ENCODE data around the gene ITPA. TPM values are rescaled to one million over a fixed set of nuclear protein-coding genes. Genes with fewer than 3 reads are reported as not detected.

ITPA gene
- total RNA-seq (10 to 100 TPM; 19.2 to 55.3 (median 37.3) TPM), polyA plus RNA-seq (10 to 100 TPM; 15.8 to 29.7 TPM)
- long read RNA-seq, donor 1, transcript ITPA-201 (8 exons, 1,185 nt): major isoform, 49 of 59 reads
- long read RNA-seq, donor 1, partial matches to known transcripts: 1 of 59 reads
- long read RNA-seq, donor 1, other reads (novel, unspliced or antisense): 4 of 59 reads
- long read RNA-seq, donor 2, transcript ITPA-201 (8 exons, 1,185 nt): major isoform, 21 of 29 reads
- long read RNA-seq, donor 2, transcript ITPA-207 (2 exons, 670 nt): minor isoform, 7 of 29 reads
- long read RNA-seq, donor 2, partial matches to known transcripts: 0 of 29 reads
- long read RNA-seq, donor 2, other reads (novel, unspliced or antisense): 0 of 29 reads
- long read RNA-seq, donor 3, transcript ITPA-201 (8 exons, 1,185 nt): major isoform, 27 of 41 reads
- long read RNA-seq, donor 3, partial matches to known transcripts: 6 of 41 reads
- long read RNA-seq, donor 3, other reads (novel, unspliced or antisense): 7 of 41 reads

DNA sequence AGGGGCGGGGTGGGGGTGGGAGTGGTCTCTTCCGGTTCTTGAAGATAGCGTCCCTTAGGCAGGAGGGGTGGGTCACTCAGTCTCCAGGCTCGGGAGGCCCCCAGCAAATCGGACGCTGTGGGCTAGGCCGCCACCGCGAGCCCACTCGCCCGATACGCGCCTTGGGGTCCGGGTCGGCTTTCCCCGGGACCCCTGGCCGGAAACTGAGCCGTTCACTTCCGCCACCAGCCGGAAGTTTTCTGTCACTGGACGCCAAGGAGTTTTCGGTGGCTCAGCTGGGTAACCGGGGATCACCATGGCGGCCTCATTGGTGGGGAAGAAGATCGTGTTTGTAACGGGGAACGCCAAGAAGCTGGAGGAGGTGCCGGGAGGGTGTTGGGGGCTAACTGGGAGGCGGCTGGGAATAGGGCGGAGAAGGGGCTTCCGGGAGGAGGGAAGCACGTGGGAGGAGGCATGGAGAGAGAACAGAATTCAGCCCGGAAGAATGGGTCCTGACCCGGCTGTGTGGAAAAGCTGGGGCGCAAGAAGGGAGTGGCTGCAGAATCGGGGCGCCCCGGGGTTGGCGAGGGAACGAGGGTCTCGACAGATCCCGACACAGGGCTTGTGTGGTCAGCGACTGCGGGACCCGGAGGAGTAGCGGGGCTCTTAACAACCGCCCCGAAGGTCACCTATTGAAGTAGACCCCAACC is at the start of gene ITPA:
Gene ITPA, plus strand, starts transcription at position 242 of the 689 bp plus-strand sequence. Its CDS starts 54 bp downstream, at position 296.
- Histone ChIP-seq H3K36me3 (no peaks in the 10 kb centered on the region), H3K27me3 (no peaks in the 10 kb centered on the region), H3K9me3 (no peaks in the 10 kb centered on the region), H3K27ac (peak within 1 kb of the TSS; percentile 68 to 71), H3K4me1 (ENCODE audit: insufficient read depth) (peaks cover 7% of the 10 kb centered on the region), H3K4me3 (peak within 1 kb of the TSS; percentile 69)
- no peak for TF ChIP-seq POLR2A (IDR thresholded peaks at IDR 0.05)
- TF ChIP-seq, protein P1, sequence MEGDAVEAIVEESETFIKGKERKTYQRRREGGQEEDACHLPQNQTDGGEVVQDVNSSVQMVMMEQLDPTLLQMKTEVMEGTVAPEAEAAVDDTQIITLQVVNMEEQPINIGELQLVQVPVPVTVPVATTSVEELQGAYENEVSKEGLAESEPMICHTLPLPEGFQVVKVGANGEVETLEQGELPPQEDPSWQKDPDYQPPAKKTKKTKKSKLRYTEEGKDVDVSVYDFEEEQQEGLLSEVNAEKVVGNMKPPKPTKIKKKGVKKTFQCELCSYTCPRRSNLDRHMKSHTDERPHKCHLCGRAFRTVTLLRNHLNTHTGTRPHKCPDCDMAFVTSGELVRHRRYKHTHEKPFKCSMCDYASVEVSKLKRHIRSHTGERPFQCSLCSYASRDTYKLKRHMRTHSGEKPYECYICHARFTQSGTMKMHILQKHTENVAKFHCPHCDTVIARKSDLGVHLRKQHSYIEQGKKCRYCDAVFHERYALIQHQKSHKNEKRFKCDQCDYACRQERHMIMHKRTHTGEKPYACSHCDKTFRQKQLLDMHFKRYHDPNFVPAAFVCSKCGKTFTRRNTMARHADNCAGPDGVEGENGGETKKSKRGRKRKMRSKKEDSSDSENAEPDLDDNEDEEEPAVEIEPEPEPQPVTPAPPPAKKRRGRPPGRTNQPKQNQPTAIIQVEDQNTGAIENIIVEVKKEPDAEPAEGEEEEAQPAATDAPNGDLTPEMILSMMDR (IDR thresholded peaks at IDR 0.05): no peak
- TF ChIP-seq EP300 (IDR thresholded peaks at IDR 0.05): no peak
- WGBS, 3 donors: 0 to 1% (median 1%) methylated on average over 48 of the region's 48 CpGs
- intact Hi-C loops (cut with DNase I): no loop called here
- peak; percentile 28 to 62 (median 45) for DNase-seq

DNA sequence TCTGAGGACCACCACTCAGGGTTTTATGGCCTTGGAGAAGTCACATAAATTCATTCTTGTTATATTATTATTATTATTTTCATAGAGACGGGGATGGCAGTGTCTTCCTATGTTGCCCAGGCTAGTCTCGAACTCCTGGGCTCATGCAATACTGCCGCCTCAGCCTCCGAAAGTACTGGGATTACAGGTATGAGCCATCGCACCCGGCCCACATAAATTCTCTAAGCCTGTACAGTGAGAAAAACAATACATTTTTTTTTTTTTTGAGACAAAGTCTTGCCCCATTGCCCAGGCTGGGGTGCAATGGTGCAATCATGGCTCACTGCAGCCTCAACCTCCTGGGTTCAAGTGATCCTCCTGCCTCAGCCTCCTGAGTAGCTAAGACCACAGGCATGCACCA is 48.9 kb upstream of the ITPA start:
- Histone ChIP-seq H3K4me3 (no peak overlapping the region), H3K4me1 (ENCODE audit: insufficient read depth) (peaks cover 8% of the 10 kb centered on the region), H3K36me3 (no peaks in the 10 kb centered on the region), H3K27me3 (no peaks in the 10 kb centered on the region), H3K9me3 (no peaks in the 10 kb centered on the region), H3K27ac (no peak overlapping the region)
- WGBS, 3 donors: 84 to 91% (median 89%) methylated on average over 6 of the region's 6 CpGs
- intact Hi-C loops (cut with DNase I): no loop called here
- DNase-seq: no peak
- TF ChIP-seq POLR2A (IDR thresholded peaks at IDR 0.05) (no peak), EP300 (IDR thresholded peaks at IDR 0.05) (no peak)
- TF ChIP-seq, protein P1 (IDR thresholded peaks at IDR 0.05): no peak

DNA sequence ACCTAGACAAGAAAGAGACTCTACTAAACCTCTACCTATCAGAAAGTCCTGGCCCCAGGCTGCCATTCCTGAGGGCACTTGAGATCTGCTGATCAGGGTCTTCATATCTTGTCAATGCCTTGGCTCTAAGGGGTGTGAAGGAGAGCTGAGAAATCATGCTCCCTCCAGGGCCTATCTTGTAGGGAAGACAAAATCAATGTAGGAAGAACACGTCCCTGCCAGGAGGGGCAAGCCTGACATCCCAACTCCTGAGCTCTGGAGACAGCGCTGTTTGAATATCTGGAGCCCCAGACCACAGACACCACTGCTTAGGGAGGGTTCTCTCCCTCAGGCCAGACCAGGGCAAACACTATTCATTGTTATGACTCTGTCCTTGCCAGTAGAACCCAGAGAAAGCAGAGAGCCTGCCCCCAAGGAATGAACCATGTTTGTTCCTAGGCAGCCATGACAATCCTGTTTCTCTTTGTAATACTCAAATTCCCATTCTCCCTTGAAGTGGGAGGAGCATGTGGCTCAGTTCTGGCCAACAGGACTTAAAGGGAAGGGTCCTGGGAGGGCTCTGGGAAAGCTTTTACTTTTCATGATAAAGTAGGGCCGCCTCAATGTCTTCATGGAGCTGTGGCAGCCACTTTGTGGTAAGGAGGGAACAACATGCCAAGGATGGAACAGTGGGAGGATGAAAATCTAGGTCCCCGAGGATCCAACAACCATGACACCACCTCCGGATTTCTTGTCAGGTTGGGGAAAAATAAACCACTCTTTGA is 47.8 kb upstream of the ITPA start:
- TF ChIP-seq, protein P1 (IDR thresholded peaks at IDR 0.05): no peak
- TF ChIP-seq POLR2A (IDR thresholded peaks at IDR 0.05): no peak
- no peak for TF ChIP-seq EP300 (IDR thresholded peaks at IDR 0.05)
- DNase-seq: no peak
- Histone ChIP-seq H3K9me3 (no peaks in the 10 kb centered on the region), H3K4me3 (no peak overlapping the region), H3K27me3 (no peaks in the 10 kb centered on the region), H3K4me1 (ENCODE audit: insufficient read depth) (peaks cover 8% of the 10 kb centered on the region), H3K27ac (no peak overlapping the region), H3K36me3 (no peaks in the 10 kb centered on the region)
- intact Hi-C loops (cut with DNase I): no loop called here
- 58 to 70% (median 68%) methylated on average over 5 of the region's 5 CpGs for WGBS, 3 donors

DNA sequence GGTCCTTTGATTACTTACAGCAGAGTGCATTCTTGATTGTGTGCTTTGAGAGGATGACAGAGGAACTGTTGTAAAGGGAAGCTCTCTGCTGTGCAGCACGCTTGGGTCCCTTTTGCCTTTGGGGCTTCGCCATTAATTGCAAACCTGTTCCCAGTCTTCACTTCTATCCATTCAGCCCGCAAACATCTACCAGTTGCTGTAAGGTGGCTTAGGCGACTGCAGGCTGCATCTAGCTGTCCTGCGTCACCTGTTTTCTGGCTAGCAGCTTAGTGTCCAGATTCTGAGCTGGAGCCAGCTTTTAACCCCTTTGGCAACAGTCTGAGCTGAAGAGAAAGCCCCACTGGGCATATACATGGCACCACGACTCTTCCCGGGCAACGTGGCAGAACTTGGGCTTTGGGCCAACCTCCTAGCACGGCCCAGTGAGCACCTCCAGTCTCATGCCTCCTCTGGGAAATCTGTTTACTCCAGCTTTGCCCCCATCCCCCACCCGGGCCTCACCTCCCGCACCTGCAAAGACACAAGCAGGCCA is 47.2 kb upstream of the ITPA start:
- Histone ChIP-seq H3K27me3 (no peaks in the 10 kb centered on the region), H3K9me3 (no peaks in the 10 kb centered on the region), H3K4me3 (no peak overlapping the region), H3K27ac (no peak overlapping the region), H3K36me3 (no peaks in the 10 kb centered on the region), H3K4me1 (ENCODE audit: insufficient read depth) (peaks cover 8% of the 10 kb centered on the region)
- DNase-seq: no peak
- intact Hi-C loops (cut with DNase I): no loop called here
- 49 to 60% (median 52%) methylated on average over 11 of the region's 11 CpGs for WGBS, 3 donors
- TF ChIP-seq, protein P1 (IDR thresholded peaks at IDR 0.05): no peak
- TF ChIP-seq EP300 (IDR thresholded peaks at IDR 0.05) (no peak), POLR2A (IDR thresholded peaks at IDR 0.05) (no peak)

Measured in ovary (tissue), 10 donors.